Tibial nerve (tissue), 3 donors: ENCODE results near the gene STH.

Experiments
- CTCF ChIP-seq, 5 experiments: fragments of 200-600 bp in 3 of 5; fragments of 450-650 bp in 2 of 5; sonication (generic) in 3 of 5; IDR thresholded peaks; one replicate each; pipeline ENCODE4 v1.5.1; 2016 to 2019; ENCODE audit warnings: antibody characterized with exemption in 5 of 5, mild to moderate bottlenecking in 3 of 5, moderate library complexity in 2 of 5
- POLR2A ChIP-seq, 2 donors: fragments of 450-650 bp; IDR thresholded peaks; one replicate each; pipeline ENCODE4 v1.6.1; 2017; ENCODE audit warnings: antibody characterized with exemption in 2 of 2, mild to moderate bottlenecking in 2 of 2, moderate library complexity in 2 of 2

GRCh38 chr17:46009681-46010596, 10.9 kb downstream of the STH start:
- TF ChIP-seq POLR2A (IDR thresholded peaks at IDR 0.05) (no peak), CTCF (IDR thresholded peaks at IDR 0.05) (no peak)
